ENCODE data around the gene SPSB2. TPM values are rescaled to one million over a fixed set of nuclear protein-coding genes. Genes with fewer than 3 reads are reported as not detected.

SPSB2 gene
- total and polyA plus RNA-seq, 10 donors, result 7.0 to 17.0 (median 11.1) TPM

GRCh38 chr12:6826734-6827436, 46.2 kb downstream of the SPSB2 start:
- no peaks in the 10 kb centered on the region for H3K9me3 ChIP-seq
- TF ChIP-seq CTCF (IDR thresholded peaks at IDR 0.05 in 8 of 11, conservative IDR thresholded peaks at IDR 0.05 in 3 of 11), result no peak
- intact Hi-C loops (cut with DNase I; ENCODE audit: low total_unique reads), result loop anchor here (10.0 kb wide), 1 partner anchor 72 kb away; the partner anchor contains the start of gene MLF2
- H3K4me3 ChIP-seq, result peak overlapping the region in 1 of 8 donors; percentile 32
- peaks cover 0 to 87% (median 55%) of the 10 kb centered on the region in 7 donors for H3K27me3 ChIP-seq (replicated peaks in 1 of 7)
- no peak overlapping the region for H3K27ac ChIP-seq
- 77 to 90% (median 85%) methylated on average over 20 to 22 of the region's 22 CpGs for WGBS, 5 donors
- H3K4me1 ChIP-seq, result peaks cover 4 to 73% (median 57%) of the 10 kb centered on the region in 6 donors
- H3K36me3 ChIP-seq, result no peaks in the 10 kb centered on the region
- no peak for DNase-seq

GRCh38 chr12:6826125-6826733, 46.9 kb downstream of the SPSB2 start:
- Histone ChIP-seq H3K9me3 (no peaks in the 10 kb centered on the region), H3K4me1 (peaks cover 4 to 73% (median 59%) of the 10 kb centered on the region in 6 donors), H3K27me3 (replicated peaks in 1 of 7) (peaks cover 0 to 94% (median 55%) of the 10 kb centered on the region in 7 donors), H3K27ac (no peak overlapping the region), H3K4me3 (no peak overlapping the region), H3K36me3 (no peaks in the 10 kb centered on the region)
- WGBS, 5 donors, result 71 to 86% (median 81%) methylated on average over 17 of the region's 17 CpGs
- DNase-seq, result no peak
- intact Hi-C loops (cut with DNase I; ENCODE audit: low total_unique reads), result loop anchor here (10.0 kb wide), 1 partner anchor 71 kb away; the partner anchor contains the start of gene MLF2
- no peak for TF ChIP-seq POLR2AphosphoS5 (IDR thresholded peaks at IDR 0.05)
- TF ChIP-seq CTCF (IDR thresholded peaks at IDR 0.05 in 8 of 11, conservative IDR thresholded peaks at IDR 0.05 in 3 of 11), result no peak
- TF ChIP-seq POLR2A (IDR thresholded peaks at IDR 0.05), result no peak

- H3K36me3 ChIP-seq, result no peaks in the 10 kb centered on the region
- TF ChIP-seq CTCF (IDR thresholded peaks at IDR 0.05 in 8 of 11, conservative IDR thresholded peaks at IDR 0.05 in 3 of 11), result peak; percentile 87 to 98 (median 94)
- TF ChIP-seq POLR2A (IDR thresholded peaks at IDR 0.05), result no peak
- TF ChIP-seq POLR2AphosphoS5 (IDR thresholded peaks at IDR 0.05), result peak; percentile 45 to 58 (median 49)
- H3K27ac ChIP-seq, result no peak overlapping the region
- WGBS, 5 donors, result 6 to 20% (median 17%) methylated on average over 16 to 19 of the region's 19 CpGs
- H3K4me3 ChIP-seq, result peak overlapping the region in 1 of 8 donors; percentile 5
- peaks cover 0 to 100% (median 55%) of the 10 kb centered on the region in 7 donors for H3K27me3 ChIP-seq (replicated peaks in 1 of 7)
- peaks cover 4 to 71% (median 58%) of the 10 kb centered on the region in 6 donors for H3K4me1 ChIP-seq
- intact Hi-C loops (cut with DNase I; ENCODE audit: low total_unique reads), result loop anchor here (10.0 kb wide), 1 partner anchor 71 kb away; the partner anchor contains the start of gene MLF2
- peak; percentile 93 for DNase-seq
- H3K9me3 ChIP-seq, result no peaks in the 10 kb centered on the region
Measured at GRCh38 chr12:6825398-6826124, 47.5 kb downstream of the SPSB2 start.

All from spleen (tissue), 11 donors.